HL-60 (cell line): Measurements from ENCODE around the gene TACC3.
A peak's percentile ranks its signal among the peaks of the same experiment; 100 is the strongest.

Experiments
- DNase-seq, 2 experiments: peaks; one replicate each; pipeline ENCODE4 v3.0.0-alpha.2; 2010 to 2020; ENCODE audit warnings: low read depth in 1 of 2, low spot score in 1 of 2
- H3K27ac ChIP-seq: fragments of 250-450 bp; sonication (Bioruptor Pico); replicated peaks from 2 replicates; pipeline ENCODE4 v1.5.1; 2020; ENCODE audit warnings: mild to moderate bottlenecking, moderate library complexity
- H3K27me3 ChIP-seq: fragments of 250-450 bp; sonication (Bioruptor Pico); 2 replicates; pipeline ENCODE4 v1.5.1; 2021; ENCODE audit warnings: mild to moderate bottlenecking, moderate library complexity; ENCODE audit not compliant: insufficient read depth, poor library complexity, severe bottlenecking
- H3K4me3 ChIP-seq: replicated peaks from 2 replicates; pipeline ENCODE4 v1.5.1; 2011; ENCODE audit warnings: mild to moderate bottlenecking, control low read depth, low read length; ENCODE audit not compliant: insufficient read depth
- CTCF ChIP-seq: IDR thresholded peaks from one replicate; pipeline ENCODE4 v1.5.1; 2011; ENCODE audit warnings: low read length, control low read depth, inconsistent platforms; ENCODE audit not compliant: insufficient read depth
- GABPA ChIP-seq: IDR thresholded peaks from 2 replicates; pipeline ENCODE4 v1.6.1; 2012; ENCODE audit warnings: low read depth
- POLR2AphosphoS5 ChIP-seq: IDR thresholded peaks from 2 replicates; pipeline ENCODE4 v1.6.1; 2012; ENCODE audit warnings: low read depth
- REST ChIP-seq: IDR thresholded peaks from 2 replicates; pipeline ENCODE4 v1.6.1; 2012; ENCODE audit warnings: low read depth; ENCODE audit not compliant: insufficient replicate concordance
- SPI1 ChIP-seq: IDR thresholded peaks from 2 replicates; pipeline ENCODE4 v1.6.1; 2012; ENCODE audit warnings: low read depth, mild to moderate bottlenecking, borderline replicate concordance

TACC3 gene

GRCh38 chr4:1773754-1774153 is 52.4 kb downstream of the TACC3 start:
- H3K4me3 ChIP-seq: no peak overlapping the region
- TF ChIP-seq REST: no peak
- TF ChIP-seq GABPA: no peak
- TF ChIP-seq SPI1: no peak
- TF ChIP-seq POLR2AphosphoS5: no peak
- no peak for TF ChIP-seq CTCF
- no peak for DNase-seq
- no peaks in the 10 kb centered on the region for H3K27me3 ChIP-seq
- no peak overlapping the region for H3K27ac ChIP-seq

DNA sequence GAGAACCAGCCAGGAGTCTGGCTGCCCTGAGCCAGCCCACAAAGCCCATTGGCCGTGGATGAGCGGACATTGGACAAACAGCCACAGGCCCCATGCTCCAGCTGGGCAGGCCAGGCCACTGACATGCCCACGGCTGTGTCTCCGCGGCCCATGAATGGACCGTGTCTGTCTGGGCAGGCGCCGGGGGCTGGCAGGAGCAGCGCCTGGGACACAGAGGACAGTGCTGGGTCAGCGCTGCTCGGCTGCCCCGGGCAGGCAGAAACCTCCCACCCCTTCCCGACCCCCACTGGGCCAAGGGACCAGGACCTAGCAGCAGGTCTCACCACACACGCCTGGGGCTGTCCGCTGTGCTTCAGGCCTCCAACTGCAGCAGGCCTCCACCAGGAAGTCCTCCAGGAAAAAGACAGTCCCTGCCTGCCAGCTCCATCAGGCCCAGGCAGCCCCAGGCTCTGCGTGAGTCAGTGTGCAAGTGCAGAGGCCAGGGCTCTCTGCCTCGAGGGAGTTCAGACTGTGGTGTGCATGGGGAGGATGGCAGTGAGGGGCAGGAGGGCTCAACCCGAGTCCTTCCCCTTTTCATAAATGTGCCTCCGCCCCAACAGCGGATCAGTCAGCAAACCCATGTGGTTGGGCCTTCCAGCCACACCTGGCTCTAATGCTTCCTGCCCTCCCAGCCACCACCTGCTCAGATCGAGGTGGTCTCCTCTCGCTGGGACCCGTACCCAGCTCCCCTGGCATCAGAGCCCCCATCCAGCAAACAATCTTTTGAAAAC is 54.6 kb downstream of the TACC3 start:
- Histone ChIP-seq H3K4me3 (no peak overlapping the region), H3K27me3 (no peaks in the 10 kb centered on the region), H3K27ac (no peak overlapping the region)
- peak in 1 of 2 experiments; percentile 84 for DNase-seq
- TF ChIP-seq SPI1 (no peak), POLR2AphosphoS5 (0 out of 2 replicates have a peak, but pooled peaks have one; percentile 21)

- Histone ChIP-seq H3K4me3 (no peak overlapping the region), H3K27ac (no peak overlapping the region), H3K27me3 (no peaks in the 10 kb centered on the region)
- TF ChIP-seq POLR2AphosphoS5 (no peak), REST (no peak), GABPA (no peak), SPI1 (no peak), CTCF (no peak)
- DNase-seq: no peak
These were observed 55.3 kb downstream of the TACC3 start for GRCh38 chr4:1776521-1777161.

DNA sequence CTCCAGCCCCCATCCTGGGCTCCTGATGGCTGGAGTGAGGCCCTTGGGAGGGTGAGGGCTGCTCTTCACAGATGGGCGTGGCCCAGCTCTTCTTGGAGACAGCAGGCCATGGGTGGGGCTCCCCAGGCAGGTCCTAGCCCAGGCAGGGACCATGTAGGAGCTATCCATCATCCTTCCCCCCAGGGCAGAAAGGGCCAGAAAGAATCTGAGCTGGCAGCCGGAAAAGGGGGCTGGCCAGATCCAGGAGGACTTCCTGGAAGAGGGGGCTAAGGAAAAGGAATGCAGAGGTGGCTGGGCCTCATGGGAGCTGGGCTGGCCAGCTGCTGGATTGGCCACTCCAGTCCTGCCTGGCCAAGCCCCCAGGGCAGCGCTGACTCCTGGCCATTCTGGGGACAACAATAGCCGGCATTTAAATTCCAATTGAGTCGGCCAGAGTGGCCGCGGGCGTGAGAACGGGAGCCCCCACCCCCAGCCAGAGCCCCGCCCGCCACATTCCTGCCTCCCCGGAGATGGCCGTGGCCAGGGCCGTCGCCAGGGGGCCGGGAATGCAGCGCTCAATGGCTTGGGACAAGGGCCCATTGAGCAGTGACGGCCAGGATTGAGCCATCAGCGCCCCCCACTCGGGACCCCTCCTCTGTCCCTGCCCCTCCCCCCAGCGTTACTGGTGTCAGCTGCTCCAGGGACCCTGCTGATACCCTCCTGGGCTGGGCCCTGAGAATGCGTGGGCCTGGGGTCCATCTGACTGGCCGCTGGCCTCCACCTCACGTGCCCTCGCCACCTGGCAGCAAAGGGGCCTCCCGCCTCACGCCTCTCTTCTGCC is 56.7 kb downstream of the TACC3 start:
- Histone ChIP-seq H3K27ac (no peak overlapping the region), H3K4me3 (no peak overlapping the region), H3K27me3 (no peaks in the 10 kb centered on the region)
- DNase-seq: no peak
- TF ChIP-seq POLR2AphosphoS5 (no peak), SPI1 (no peak), GABPA (no peak), CTCF (no peak), REST (no peak)
